T follicular helper cell (primary cell): ENCODE data around the gene ABT1.

Experiments
- DNase-seq: peaks from one replicate; pipeline ENCODE4 v3.0.0-alpha.2; 2020; ENCODE audit warnings: low read depth

ABT1 gene

GRCh38 chr6:26604026-26604425, 7.3 kb downstream of the ABT1 start:
- no peak for DNase-seq

- no peak for DNase-seq
Measured at GRCh38 chr6:26604797-26605196, 8.0 kb downstream of the ABT1 start.

- peak; percentile 39 for DNase-seq
Measured at GRCh38 chr6:26607434-26608230, 10.9 kb downstream of the ABT1 start.

- DNase-seq, result no peak
Measured at GRCh38 chr6:26609463-26609862, 12.7 kb downstream of the ABT1 start.

GRCh38 chr6:26611599-26611998, 14.8 kb downstream of the ABT1 start:
- DNase-seq, result no peak

- DNase-seq, result no peak
Measured at GRCh38 chr6:26613201-26613600, 16.4 kb downstream of the ABT1 start.

GRCh38 chr6:26613689-26614683, 17.2 kb downstream of the ABT1 start:
- DNase-seq, result peak; percentile 8

GRCh38 chr6:26623339-26623859, 26.6 kb downstream of the ABT1 start:
- DNase-seq, result no peak

- no peak for DNase-seq
Measured at GRCh38 chr6:26624557-26624956, 27.8 kb downstream of the ABT1 start.

- no peak for DNase-seq
Measured at GRCh38 chr6:26627843-26628242, 31.1 kb downstream of the ABT1 start.

- no peak for DNase-seq
Measured at GRCh38 chr6:26629359-26629758, 32.6 kb downstream of the ABT1 start.

- no peak for DNase-seq
Measured at GRCh38 chr6:26640806-26641205, 44.1 kb downstream of the ABT1 start.

- DNase-seq, result no peak
Measured at GRCh38 chr6:26646074-26646473, 49.3 kb downstream of the ABT1 start.
